ENCODE measurements around the gene NDE1. TPM values are rescaled to one million over a fixed set of nuclear protein-coding genes. Genes with fewer than 3 reads are reported as not detected.
A peak's percentile ranks its signal among the peaks of the same experiment; 100 is the strongest.

The NDE1 gene
- total RNA-seq, 4 donors from 2014 or later = 22.4 to 40.6 (median 31.4) TPM

- intact Hi-C loops (cut with DNase I) = loop anchor here (10.0 kb wide), 1 partner anchor 431 kb away; no protein-coding TSS in a partner anchor
- H3K36me3 ChIP-seq = no peaks in the 10 kb centered on the region
- no peaks in the 10 kb centered on the region for H3K27me3 ChIP-seq
- peak overlapping the region in 1 of 4 donors; percentile 39 for H3K27ac ChIP-seq
- no peaks in the 10 kb centered on the region for H3K9me3 ChIP-seq
- no peak for TF ChIP-seq POLR2A (IDR thresholded peaks at IDR 0.05)
- TF ChIP-seq, protein P1, sequence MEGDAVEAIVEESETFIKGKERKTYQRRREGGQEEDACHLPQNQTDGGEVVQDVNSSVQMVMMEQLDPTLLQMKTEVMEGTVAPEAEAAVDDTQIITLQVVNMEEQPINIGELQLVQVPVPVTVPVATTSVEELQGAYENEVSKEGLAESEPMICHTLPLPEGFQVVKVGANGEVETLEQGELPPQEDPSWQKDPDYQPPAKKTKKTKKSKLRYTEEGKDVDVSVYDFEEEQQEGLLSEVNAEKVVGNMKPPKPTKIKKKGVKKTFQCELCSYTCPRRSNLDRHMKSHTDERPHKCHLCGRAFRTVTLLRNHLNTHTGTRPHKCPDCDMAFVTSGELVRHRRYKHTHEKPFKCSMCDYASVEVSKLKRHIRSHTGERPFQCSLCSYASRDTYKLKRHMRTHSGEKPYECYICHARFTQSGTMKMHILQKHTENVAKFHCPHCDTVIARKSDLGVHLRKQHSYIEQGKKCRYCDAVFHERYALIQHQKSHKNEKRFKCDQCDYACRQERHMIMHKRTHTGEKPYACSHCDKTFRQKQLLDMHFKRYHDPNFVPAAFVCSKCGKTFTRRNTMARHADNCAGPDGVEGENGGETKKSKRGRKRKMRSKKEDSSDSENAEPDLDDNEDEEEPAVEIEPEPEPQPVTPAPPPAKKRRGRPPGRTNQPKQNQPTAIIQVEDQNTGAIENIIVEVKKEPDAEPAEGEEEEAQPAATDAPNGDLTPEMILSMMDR (IDR thresholded peaks at IDR 0.05) = no peak
- H3K4me3 ChIP-seq = no peak overlapping the region
- no peak for DNase-seq
- H3K4me1 ChIP-seq = no peaks in the 10 kb centered on the region
- 33 to 47% methylated on average over 2 of the region's 2 CpGs for WGBS, 2 donors
Observed at GRCh38 chr16:15764112-15764511, 114.1 kb downstream of the NDE1 start.

DNA sequence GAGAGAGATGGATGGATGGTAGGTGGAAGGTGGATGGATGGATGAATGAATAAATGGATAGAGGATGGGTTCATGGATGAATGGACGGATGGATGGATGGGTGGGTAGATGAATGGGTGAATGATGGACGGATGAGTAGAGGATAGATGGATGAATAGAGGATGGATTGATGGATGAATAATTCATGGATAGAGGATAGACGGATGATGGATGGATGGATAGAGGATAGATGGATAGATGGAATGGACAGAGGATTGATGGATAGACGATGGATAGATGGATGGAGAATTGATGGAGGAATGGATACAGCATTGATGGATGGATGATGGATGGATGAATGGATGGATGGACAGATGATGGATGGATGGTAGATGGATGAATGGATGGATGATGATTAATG lies 115.1 kb downstream of the NDE1 start:
- Histone ChIP-seq H3K4me3 (no peak overlapping the region), H3K4me1 (peaks cover 0 to 9% (median 4%) of the 10 kb centered on the region in 3 donors), H3K9me3 (no peaks in the 10 kb centered on the region), H3K36me3 (no peaks in the 10 kb centered on the region), H3K27ac (peak overlapping the region in 2 of 4 donors; percentile 3 to 39), H3K27me3 (no peaks in the 10 kb centered on the region)
- intact Hi-C loops (cut with DNase I) = loop anchor here (10.0 kb wide), 1 partner anchor 430 kb away; no protein-coding TSS in a partner anchor
- 67 to 77% methylated on average over 4 of the region's 4 CpGs for WGBS, 2 donors
- no peak for TF ChIP-seq POLR2A (IDR thresholded peaks at IDR 0.05)
- TF ChIP-seq, protein P1 (IDR thresholded peaks at IDR 0.05) = no peak
- no peak for DNase-seq

DNA sequence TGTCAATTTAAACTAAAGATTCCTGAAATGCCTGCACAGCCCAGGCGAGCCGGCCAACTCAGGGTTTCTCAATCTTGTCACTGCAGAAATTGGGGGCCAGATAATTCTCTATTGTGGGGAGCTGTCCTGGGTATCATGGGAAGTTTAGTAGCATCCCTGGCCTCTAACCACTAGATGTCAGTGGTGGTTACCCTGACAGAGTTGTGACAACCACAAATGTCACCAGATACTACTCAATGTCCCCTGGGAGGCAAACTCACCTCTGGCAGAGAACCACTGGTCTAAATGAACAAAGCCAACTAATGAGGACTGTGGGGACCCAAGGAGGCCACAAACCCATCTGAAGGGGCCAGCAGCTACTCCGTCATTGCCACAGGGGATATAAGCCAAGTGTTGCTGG lies 115.8 kb downstream of the NDE1 start:
- Histone ChIP-seq H3K27me3 (no peaks in the 10 kb centered on the region), H3K9me3 (no peaks in the 10 kb centered on the region), H3K27ac (peak overlapping the region in 2 of 4 donors; percentile 33 to 39), H3K36me3 (no peaks in the 10 kb centered on the region), H3K4me1 (peaks cover 0 to 17% (median 4%) of the 10 kb centered on the region in 3 donors), H3K4me3 (no peak overlapping the region)
- no peak for DNase-seq
- 31 to 53% methylated on average over 2 to 3 of the region's 3 CpGs for WGBS, 2 donors
- TF ChIP-seq POLR2A (IDR thresholded peaks at IDR 0.05) = no peak
- TF ChIP-seq, protein P1 (IDR thresholded peaks at IDR 0.05) = peak; percentile 36 to 65 (median 47)
- intact Hi-C loops (cut with DNase I) = loop anchor here (10.0 kb wide), 1 partner anchor 429 kb away; no protein-coding TSS in a partner anchor

GRCh38 chr16:15766918-15767317 lies 116.9 kb downstream of the NDE1 start:
- Histone ChIP-seq H3K36me3 (no peaks in the 10 kb centered on the region), H3K4me1 (peaks cover 0 to 18% (median 4%) of the 10 kb centered on the region in 3 donors), H3K27ac (no peak overlapping the region), H3K9me3 (no peaks in the 10 kb centered on the region), H3K27me3 (no peaks in the 10 kb centered on the region), H3K4me3 (no peak overlapping the region)
- intact Hi-C loops (cut with DNase I) = loop anchor here (10.0 kb wide), 1 partner anchor 428 kb away; no protein-coding TSS in a partner anchor
- WGBS, 2 donors = 89 to 90% methylated on average over 5 of the region's 5 CpGs
- DNase-seq = no peak
- no peak for TF ChIP-seq POLR2A (IDR thresholded peaks at IDR 0.05)
- TF ChIP-seq, protein P1 (IDR thresholded peaks at IDR 0.05) = no peak

GRCh38 chr16:15768201-15768600 lies 118.2 kb downstream of the NDE1 start:
- H3K27me3 ChIP-seq = no peaks in the 10 kb centered on the region
- no peaks in the 10 kb centered on the region for H3K9me3 ChIP-seq
- no peak overlapping the region for H3K27ac ChIP-seq
- no peak for TF ChIP-seq POLR2A (IDR thresholded peaks at IDR 0.05)
- TF ChIP-seq, protein P1 (IDR thresholded peaks at IDR 0.05) = no peak
- WGBS, 2 donors = 94 to 100% methylated on average over 4 of the region's 4 CpGs
- H3K4me1 ChIP-seq = peaks cover 0 to 18% (median 4%) of the 10 kb centered on the region in 3 donors
- intact Hi-C loops (cut with DNase I) = loop anchor here (10.0 kb wide), 1 partner anchor 427 kb away; no protein-coding TSS in a partner anchor
- no peaks in the 10 kb centered on the region for H3K36me3 ChIP-seq
- no peak for DNase-seq
- no peak overlapping the region for H3K4me3 ChIP-seq
